GM12865 (cell line): ENCODE results near the gene MAEA.

Source experiments
- DNase-seq: peaks from one replicate; pipeline ENCODE4 v3.0.0; 2010; ENCODE audit warnings: low read depth
- H3K4me3 ChIP-seq: 2 replicates; pipeline ENCODE4 v1.5.1; 2011; ENCODE audit warnings: mild to moderate bottlenecking, low read depth, low read length, control low read depth
- CTCF ChIP-seq: IDR thresholded peaks from 2 replicates; pipeline ENCODE4 v1.5.1; 2011; ENCODE audit warnings: low read length, control low read depth, low read depth, inconsistent platforms; ENCODE audit not compliant: insufficient read depth; ENCODE audit errors: missing control alignments

The MAEA gene

GRCh38 chr4:1366371-1367229, 76.9 kb downstream of the MAEA start:
- no peak overlapping the region for H3K4me3 ChIP-seq
- no peak for TF ChIP-seq CTCF
- DNase-seq: no peak

- no peak for TF ChIP-seq CTCF
- DNase-seq: no peak
Observed at GRCh38 chr4:1367230-1367935, 77.7 kb downstream of the MAEA start.

GRCh38 chr4:1367936-1368289, 78.2 kb downstream of the MAEA start:
- DNase-seq: no peak
- no peak for TF ChIP-seq CTCF
- H3K4me3 ChIP-seq: no peak overlapping the region

More at GRCh38 chr4:1367230-1367935, 77.7 kb downstream of the MAEA start:
- no peak overlapping the region for H3K4me3 ChIP-seq

- DNase-seq: no peak
- H3K4me3 ChIP-seq: no peak overlapping the region
- TF ChIP-seq CTCF: no peak
Observed at GRCh38 chr4:1368421-1369090, 78.9 kb downstream of the MAEA start.

- TF ChIP-seq CTCF: no peak
- H3K4me3 ChIP-seq: no peak overlapping the region
- no peak for DNase-seq
Observed at GRCh38 chr4:1369091-1369450, 79.4 kb downstream of the MAEA start.

GRCh38 chr4:1369479-1370079, 79.9 kb downstream of the MAEA start:
- DNase-seq: no peak
- no peak overlapping the region for H3K4me3 ChIP-seq
- no peak for TF ChIP-seq CTCF
